ENCODE measurements around the gene TM9SF2. TPM values are rescaled to one million over a fixed set of nuclear protein-coding genes. Genes with fewer than 3 reads are reported as not detected.
"Not testable (repeated sequence)": the region's sequence is repeated elsewhere in the genome, so short reads cannot be mapped to it uniquely, and the experiment has no call there.

The TM9SF2 gene
- total RNA-seq (ENCODE audit: unreplicated experiment), result 74.1 TPM
- long read RNA-seq, transcript TM9SF2-201 (17 exons, 3,430 nt), result major isoform, 40 of 54 reads
- long read RNA-seq, partial matches to known transcripts, result 9 of 54 reads
- long read RNA-seq, other reads (novel, unspliced or antisense), result 5 of 54 reads

- Mint-ChIP-seq H3K4me3 (ENCODE audit: unreplicated experiment) (peak within 1 kb of the TSS; percentile 98), H3K9me3 (ENCODE audit: unreplicated experiment) (peaks cover 7% of the 10 kb centered on the region), H3K4me1 (ENCODE audit: low read depth, unreplicated experiment) (peaks cover 13% of the 10 kb centered on the region), H3K27ac (ENCODE audit: unreplicated experiment) (peak within 1 kb of the TSS; percentile 78), H3K36me3 (ENCODE audit: unreplicated experiment) (no peaks in the 10 kb centered on the region), H3K27me3 (ENCODE audit: unreplicated experiment) (peaks cover 8% of the 10 kb centered on the region)
- DNase-seq, result peak; percentile 100
- no peak for TF ChIP-seq CTCF (IDR thresholded peaks at IDR 0.05; ENCODE audit: partially characterized antibody, unreplicated experiment)
Measured at GRCh38 chr13:99501184-99501847, at the start of gene TM9SF2. TM9SF2 (plus strand) TSS chr13:99501472; CDS start chr13:99501607, 135 bp downstream.

DNA sequence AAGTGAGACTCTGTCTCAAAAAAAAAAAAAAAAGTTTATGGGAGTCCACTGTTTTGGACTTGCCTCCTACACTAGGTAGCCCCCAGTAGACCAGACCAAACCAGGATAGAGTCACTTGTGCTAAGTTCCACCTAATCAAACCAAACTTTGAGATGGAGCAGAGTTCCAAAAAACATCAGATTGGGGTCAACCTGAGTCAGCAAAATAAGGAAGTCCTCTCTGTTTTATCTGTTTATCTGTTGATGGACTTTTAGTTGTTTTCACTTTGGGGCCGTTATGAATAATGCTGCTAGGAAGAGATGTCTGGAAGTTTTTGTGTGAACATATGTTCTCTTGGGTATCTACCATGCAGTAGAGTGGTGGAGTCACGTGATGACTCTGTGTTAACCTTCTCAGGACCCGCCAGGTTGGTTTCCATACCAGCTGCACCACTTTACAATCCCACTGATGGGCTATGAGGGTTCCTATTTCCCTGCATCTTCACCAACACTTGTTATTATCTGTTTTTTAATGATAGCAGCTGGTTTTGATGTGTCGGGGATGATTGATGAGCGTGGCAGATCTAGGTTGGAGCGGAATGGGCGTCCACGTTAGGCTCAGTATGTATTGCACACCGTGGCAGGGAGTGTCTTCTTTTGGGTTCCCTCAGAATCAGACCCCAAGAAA is 46.6 kb upstream of the TM9SF2 start:
- TF ChIP-seq CTCF (IDR thresholded peaks at IDR 0.05; ENCODE audit: partially characterized antibody, unreplicated experiment), result no peak
- H3K36me3 Mint-ChIP-seq (ENCODE audit: unreplicated experiment), result no peaks in the 10 kb centered on the region
- no peak overlapping the region for H3K4me3 Mint-ChIP-seq (ENCODE audit: unreplicated experiment)

DNA sequence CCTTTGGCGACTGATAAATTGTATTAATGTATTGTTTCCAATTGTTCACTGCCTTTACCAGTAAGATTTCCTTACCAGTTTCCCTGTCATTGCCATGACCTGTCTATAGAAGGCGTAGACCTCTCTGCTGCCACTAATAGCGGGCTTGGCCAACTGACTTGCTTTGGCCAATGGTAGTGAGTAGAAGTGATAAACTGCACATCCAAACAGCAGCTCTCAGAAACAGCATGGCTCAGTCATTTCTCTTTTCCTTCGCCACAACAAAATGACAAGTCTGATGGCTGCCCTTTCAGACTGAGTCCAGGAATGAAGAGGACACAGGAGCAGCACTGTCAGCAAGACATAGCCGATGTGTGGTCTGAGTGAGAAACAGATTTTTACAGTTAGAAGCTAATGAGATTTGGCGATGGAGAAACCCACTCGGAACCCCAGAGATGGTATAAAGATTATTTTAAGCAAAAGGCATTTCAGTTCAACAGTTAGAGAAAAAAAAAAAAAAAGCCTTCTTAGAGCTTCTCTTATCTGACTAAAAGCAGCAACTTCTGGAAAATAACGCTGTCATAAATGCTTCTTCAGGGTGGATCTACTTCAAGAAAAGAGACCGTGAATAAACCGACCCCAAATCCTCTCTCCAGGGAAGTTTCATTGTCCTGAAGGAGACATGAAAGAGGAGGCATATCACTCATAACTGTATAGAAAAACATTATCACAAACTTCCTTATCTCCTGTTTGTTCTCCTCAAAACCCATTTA is 42.0 kb upstream of the TM9SF2 start:
- no peak overlapping the region for H3K4me3 Mint-ChIP-seq (ENCODE audit: unreplicated experiment)
- H3K27me3 Mint-ChIP-seq (ENCODE audit: unreplicated experiment), result no peaks in the 10 kb centered on the region
- H3K9me3 Mint-ChIP-seq (ENCODE audit: unreplicated experiment), result peaks cover 6% of the 10 kb centered on the region
- no peak overlapping the region for H3K27ac Mint-ChIP-seq (ENCODE audit: unreplicated experiment)
- TF ChIP-seq CTCF (IDR thresholded peaks at IDR 0.05; ENCODE audit: partially characterized antibody, unreplicated experiment), result no peak
- no peaks in the 10 kb centered on the region for H3K4me1 Mint-ChIP-seq (ENCODE audit: low read depth, unreplicated experiment)
- no peak for DNase-seq
- H3K36me3 Mint-ChIP-seq (ENCODE audit: unreplicated experiment), result no peaks in the 10 kb centered on the region

More for the DNA sequence above, 46.6 kb upstream of the TM9SF2 start:
- H3K27me3 Mint-ChIP-seq (ENCODE audit: unreplicated experiment), result no peaks in the 10 kb centered on the region
- no peak for DNase-seq
- peaks cover 3% of the 10 kb centered on the region for H3K9me3 Mint-ChIP-seq (ENCODE audit: unreplicated experiment)
- no peak overlapping the region for H3K27ac Mint-ChIP-seq (ENCODE audit: unreplicated experiment)
- H3K4me1 Mint-ChIP-seq (ENCODE audit: low read depth, unreplicated experiment), result no peaks in the 10 kb centered on the region

DNA sequence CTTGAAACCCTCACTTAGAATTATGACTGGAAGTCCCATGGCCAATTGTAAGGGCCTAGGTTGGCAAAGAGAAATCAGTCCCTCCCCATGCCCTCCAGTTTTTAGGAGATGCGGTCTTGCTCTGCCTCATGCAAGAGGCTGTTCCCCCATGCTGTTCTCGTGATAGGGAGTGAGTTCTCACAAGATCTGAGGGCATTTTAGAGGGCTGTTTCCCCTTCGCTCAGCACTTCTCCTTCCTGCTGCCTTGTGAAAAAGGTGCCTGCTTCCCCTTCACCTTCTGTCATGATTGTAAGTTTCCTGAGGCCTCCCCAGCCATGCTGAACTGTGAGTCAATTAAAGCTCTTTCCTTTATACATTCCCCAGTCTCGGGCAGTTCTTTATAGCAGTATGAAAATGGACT is 40.5 kb upstream of the TM9SF2 start:
- H3K27me3 Mint-ChIP-seq (ENCODE audit: unreplicated experiment); DNase-seq; H3K27ac Mint-ChIP-seq (ENCODE audit: unreplicated experiment); H3K4me3 Mint-ChIP-seq (ENCODE audit: unreplicated experiment); H3K36me3 Mint-ChIP-seq (ENCODE audit: unreplicated experiment); H3K4me1 Mint-ChIP-seq (ENCODE audit: low read depth, unreplicated experiment); H3K9me3 Mint-ChIP-seq (ENCODE audit: unreplicated experiment): not testable (repeated sequence)

DNA sequence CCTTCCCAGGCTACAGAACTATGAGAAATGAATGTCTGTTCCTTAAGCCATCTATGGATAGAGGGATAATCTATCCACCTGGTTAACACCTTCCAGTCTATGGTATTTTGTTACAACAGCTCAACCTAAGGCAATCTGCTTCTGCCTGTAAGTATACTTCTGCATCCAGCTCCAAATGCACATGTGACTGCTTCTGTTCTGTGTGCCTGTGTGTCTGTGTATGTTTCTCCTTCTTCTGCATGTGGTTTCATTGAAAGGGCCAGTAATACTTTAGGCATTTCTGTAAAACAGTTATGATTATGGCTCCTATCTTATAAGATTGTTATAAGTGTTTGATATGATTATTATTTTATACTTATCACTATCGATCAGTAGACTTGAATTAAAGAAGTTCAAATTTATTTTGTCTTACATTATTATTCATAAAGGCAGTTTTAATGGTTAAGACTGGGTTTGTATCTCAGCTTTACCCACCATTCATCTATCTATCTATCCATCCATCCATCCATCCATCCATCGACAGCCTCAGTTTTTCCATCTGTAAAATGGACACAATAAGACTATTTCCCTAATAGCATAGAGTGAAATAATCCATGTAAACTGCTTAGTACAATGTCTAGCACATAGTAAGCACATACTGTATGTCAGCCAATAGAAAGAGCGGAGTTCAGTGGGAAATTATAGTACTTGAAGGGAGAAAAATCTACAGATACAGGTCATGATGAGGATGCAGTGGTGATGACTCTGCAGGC is 37.5 kb upstream of the TM9SF2 start:
- H3K27ac Mint-ChIP-seq (ENCODE audit: unreplicated experiment), result no peak overlapping the region
- no peak overlapping the region for H3K4me3 Mint-ChIP-seq (ENCODE audit: unreplicated experiment)
- peaks cover 3% of the 10 kb centered on the region for H3K27me3 Mint-ChIP-seq (ENCODE audit: unreplicated experiment)
- peaks cover 8% of the 10 kb centered on the region for H3K9me3 Mint-ChIP-seq (ENCODE audit: unreplicated experiment)
- peaks cover 13% of the 10 kb centered on the region for H3K4me1 Mint-ChIP-seq (ENCODE audit: low read depth, unreplicated experiment)
- TF ChIP-seq CTCF (IDR thresholded peaks at IDR 0.05; ENCODE audit: partially characterized antibody, unreplicated experiment), result no peak
- DNase-seq, result no peak
- H3K36me3 Mint-ChIP-seq (ENCODE audit: unreplicated experiment), result no peaks in the 10 kb centered on the region

Measured in glutamatergic neuron (in vitro differentiated cells).